Type B pancreatic cell (in vitro differentiated cells): ENCODE measurements around the gene BUD31. TPM values are rescaled to one million over a fixed set of nuclear protein-coding genes. Genes with fewer than 3 reads are reported as not detected.

Experiments used
- DNase-seq: peaks from one replicate; pipeline ENCODE4 v3.0.0; 2021; ENCODE audit warnings: mixed read lengths; ENCODE audit not compliant: unreplicated experiment; ENCODE audit errors: extremely low spot score
- H3K27ac Mint-ChIP-seq: 2 replicates; pipeline ENCODE4 v1.8.0; 2021; ENCODE audit warnings: mild to moderate bottlenecking, mixed read lengths
- H3K27me3 Mint-ChIP-seq: 2 replicates; pipeline ENCODE4 v1.8.0; 2021; ENCODE audit warnings: mixed read lengths
- H3K36me3 Mint-ChIP-seq: 2 replicates; pipeline ENCODE4 v1.8.0; 2021; ENCODE audit warnings: mixed read lengths
- H3K4me1 Mint-ChIP-seq: one replicate; pipeline ENCODE4 v1.8.0; 2021; ENCODE audit warnings: mixed read lengths; ENCODE audit not compliant: unreplicated experiment
- H3K4me3 Mint-ChIP-seq: 2 replicates; pipeline ENCODE4 v1.8.0; 2021; ENCODE audit warnings: mild to moderate bottlenecking, mixed read lengths
- H3K9me3 Mint-ChIP-seq: 2 replicates; pipeline ENCODE4 v1.8.0; 2021; ENCODE audit warnings: mixed read lengths
- total RNA-seq: library from RNA; stranded (reverse); gene quantifications from 2 replicates; pipeline ENCODE4 v1.2.1, GENCODE V29; 2021; ENCODE audit warnings: low replicate concordance
- TF ChIP-seq, protein P1 (sequence below): fragments of 200-600 bp; sonication (generic); conservative IDR thresholded peaks from 2 replicates; pipeline ENCODE4 v1.5.0; 2021; ENCODE audit warnings: antibody characterized with exemption, mild to moderate bottlenecking

The BUD31 gene
- total RNA-seq, 1 donor from 2014 or later: 102 TPM

GRCh38 chr7:99448855-99449254, 40.1 kb downstream of the BUD31 start:
- Mint-ChIP-seq H3K4me1 (no peaks in the 10 kb centered on the region), H3K36me3 (peaks cover 15% of the 10 kb centered on the region), H3K9me3 (no peaks in the 10 kb centered on the region), H3K27me3 (no peaks in the 10 kb centered on the region), H3K27ac (no peak overlapping the region), H3K4me3 (no peak overlapping the region)
- TF ChIP-seq, protein P1, sequence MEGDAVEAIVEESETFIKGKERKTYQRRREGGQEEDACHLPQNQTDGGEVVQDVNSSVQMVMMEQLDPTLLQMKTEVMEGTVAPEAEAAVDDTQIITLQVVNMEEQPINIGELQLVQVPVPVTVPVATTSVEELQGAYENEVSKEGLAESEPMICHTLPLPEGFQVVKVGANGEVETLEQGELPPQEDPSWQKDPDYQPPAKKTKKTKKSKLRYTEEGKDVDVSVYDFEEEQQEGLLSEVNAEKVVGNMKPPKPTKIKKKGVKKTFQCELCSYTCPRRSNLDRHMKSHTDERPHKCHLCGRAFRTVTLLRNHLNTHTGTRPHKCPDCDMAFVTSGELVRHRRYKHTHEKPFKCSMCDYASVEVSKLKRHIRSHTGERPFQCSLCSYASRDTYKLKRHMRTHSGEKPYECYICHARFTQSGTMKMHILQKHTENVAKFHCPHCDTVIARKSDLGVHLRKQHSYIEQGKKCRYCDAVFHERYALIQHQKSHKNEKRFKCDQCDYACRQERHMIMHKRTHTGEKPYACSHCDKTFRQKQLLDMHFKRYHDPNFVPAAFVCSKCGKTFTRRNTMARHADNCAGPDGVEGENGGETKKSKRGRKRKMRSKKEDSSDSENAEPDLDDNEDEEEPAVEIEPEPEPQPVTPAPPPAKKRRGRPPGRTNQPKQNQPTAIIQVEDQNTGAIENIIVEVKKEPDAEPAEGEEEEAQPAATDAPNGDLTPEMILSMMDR: no peak
- no peak for DNase-seq

- Mint-ChIP-seq H3K9me3 (no peaks in the 10 kb centered on the region), H3K4me1 (no peaks in the 10 kb centered on the region), H3K4me3 (no peak overlapping the region), H3K36me3 (peaks cover 14% of the 10 kb centered on the region), H3K27ac (no peak overlapping the region), H3K27me3 (no peaks in the 10 kb centered on the region)
- TF ChIP-seq, protein P1: no peak
- no peak for DNase-seq
Observed at GRCh38 chr7:99449326-99449725, 40.6 kb downstream of the BUD31 start.

DNA sequence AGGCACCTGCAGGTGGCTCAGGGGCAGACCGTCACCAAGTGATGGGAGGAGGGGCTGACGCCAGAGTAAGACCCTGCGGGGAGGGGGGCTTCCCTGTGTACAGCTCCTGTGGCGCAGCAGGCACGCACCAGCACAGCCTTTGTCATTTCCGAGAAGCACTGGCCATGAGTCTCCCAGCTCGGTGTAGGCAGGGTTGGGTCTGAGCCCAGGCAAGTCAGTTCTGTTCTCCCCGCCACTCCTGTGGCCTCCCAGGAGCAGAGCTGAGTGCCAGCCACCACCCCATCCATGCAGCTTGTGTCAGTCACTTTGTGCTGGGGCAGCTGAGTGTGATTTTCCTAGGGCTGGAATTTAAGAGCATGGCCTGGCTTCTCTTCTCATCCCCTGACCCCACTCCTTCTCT, 43.2 kb downstream of the BUD31 start:
- TF ChIP-seq, protein P1: no peak
- peaks cover 8% of the 10 kb centered on the region for H3K36me3 Mint-ChIP-seq
- DNase-seq: no peak
- H3K27me3 Mint-ChIP-seq: no peaks in the 10 kb centered on the region
- H3K27ac Mint-ChIP-seq: no peak overlapping the region
- H3K9me3 Mint-ChIP-seq: no peaks in the 10 kb centered on the region
- H3K4me3 Mint-ChIP-seq: no peak overlapping the region
- H3K4me1 Mint-ChIP-seq: no peaks in the 10 kb centered on the region

DNA sequence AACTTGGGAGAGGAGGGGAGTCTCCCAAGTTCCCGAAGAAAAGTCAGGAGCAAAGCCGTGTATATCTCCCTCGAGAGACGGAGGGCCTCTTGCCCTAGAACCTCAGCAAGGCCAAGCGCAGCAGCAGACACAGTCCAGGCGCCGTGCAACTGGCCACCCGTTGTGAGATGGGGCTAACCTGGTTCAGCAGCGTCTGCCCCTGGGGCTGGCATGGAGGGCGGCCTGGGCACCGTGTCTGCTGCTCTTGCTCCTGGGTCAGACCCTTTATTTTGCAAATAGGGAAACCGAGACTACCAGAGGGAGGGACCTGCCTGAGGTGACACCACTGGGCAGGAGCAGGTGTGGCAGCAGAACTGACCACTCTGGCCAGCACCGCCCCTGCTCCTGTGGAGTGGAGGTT, 43.8 kb downstream of the BUD31 start:
- H3K9me3 Mint-ChIP-seq: no peaks in the 10 kb centered on the region
- H3K27ac Mint-ChIP-seq: no peak overlapping the region
- H3K27me3 Mint-ChIP-seq: no peaks in the 10 kb centered on the region
- H3K36me3 Mint-ChIP-seq: peaks cover 8% of the 10 kb centered on the region
- TF ChIP-seq, protein P1: no peak
- H3K4me3 Mint-ChIP-seq: no peak overlapping the region
- no peaks in the 10 kb centered on the region for H3K4me1 Mint-ChIP-seq
- DNase-seq: no peak

DNA sequence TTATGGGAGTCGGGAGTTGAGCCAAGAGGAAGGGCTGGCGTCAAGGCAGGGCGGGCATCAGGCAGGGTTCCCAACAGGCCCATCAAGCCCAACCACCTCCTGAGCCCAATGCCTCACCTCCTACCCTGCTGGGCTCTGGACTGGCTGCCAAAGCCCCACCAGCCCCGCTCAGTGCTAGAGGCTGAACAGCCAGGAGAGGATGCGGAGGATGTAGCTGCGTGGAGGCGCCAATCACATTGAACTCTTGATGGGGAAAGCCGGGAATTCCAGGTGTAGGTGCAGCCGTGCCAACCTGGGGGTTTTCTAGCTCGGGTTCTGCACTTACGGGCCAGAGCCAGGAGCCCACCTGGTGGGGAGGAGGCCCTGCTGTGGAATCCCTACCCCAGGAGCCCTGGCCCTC, 44.3 kb downstream of the BUD31 start:
- no peak overlapping the region for H3K4me3 Mint-ChIP-seq
- H3K4me1 Mint-ChIP-seq: no peaks in the 10 kb centered on the region
- no peaks in the 10 kb centered on the region for H3K9me3 Mint-ChIP-seq
- peaks cover 8% of the 10 kb centered on the region for H3K36me3 Mint-ChIP-seq
- no peak for DNase-seq
- no peak overlapping the region for H3K27ac Mint-ChIP-seq
- TF ChIP-seq, protein P1: no peak
- no peaks in the 10 kb centered on the region for H3K27me3 Mint-ChIP-seq

GRCh38 chr7:99455874-99456273, 47.1 kb downstream of the BUD31 start:
- no peak for DNase-seq
- peaks cover 7% of the 10 kb centered on the region for H3K4me1 Mint-ChIP-seq
- TF ChIP-seq, protein P1: no peak
- no peak overlapping the region for H3K27ac Mint-ChIP-seq
- no peak overlapping the region for H3K4me3 Mint-ChIP-seq
- peaks cover 23% of the 10 kb centered on the region for H3K36me3 Mint-ChIP-seq
- H3K27me3 Mint-ChIP-seq: no peaks in the 10 kb centered on the region
- H3K9me3 Mint-ChIP-seq: no peaks in the 10 kb centered on the region
